SK-N-SH (cell line): ENCODE results near the gene UBAC2.

Source experiments
- ELF1 ChIP-seq: IDR thresholded peaks from 2 replicates; pipeline ENCODE4 v1.4.0; 2012
- EP300 ChIP-seq, 2 experiments: IDR thresholded peaks; 2 replicates each; pipeline versions ENCODE4 v1.4.0 to v1.6.1; 2012; ENCODE audit warnings: borderline replicate concordance in 1 of 2, low read depth in 1 of 2, low read length in 1 of 2
- EZH2phosphoT487 ChIP-seq: fragments of 200-600 bp; sonication (generic); IDR thresholded peaks from 2 replicates; pipeline ENCODE4 v1.6.1; 2017; ENCODE audit warnings: low read depth, mixed run types, mild to moderate bottlenecking, antibody characterized with exemption, moderate library complexity, borderline replicate concordance
- MXI1 ChIP-seq: IDR thresholded peaks from 2 replicates; pipeline ENCODE4 v1.6.1; 2012; ENCODE audit warnings: mild to moderate bottlenecking, low read depth, low read length, improper control_type of control experiment
- POLR2AphosphoS5 ChIP-seq: IDR thresholded peaks from 2 replicates; pipeline ENCODE4 v1.6.1; 2012; ENCODE audit warnings: low read depth, low read length
- RAD21 ChIP-seq: IDR thresholded peaks from 2 replicates; pipeline ENCODE4 v1.6.1; 2012; ENCODE audit warnings: mild to moderate bottlenecking, low read length
- TCF12 ChIP-seq: IDR thresholded peaks from 2 replicates; pipeline ENCODE4 v1.4.0; 2012
- TF ChIP-seq, protein P1 (sequence below): fragments of 200-600 bp; sonication (generic); IDR thresholded peaks from 2 replicates; pipeline ENCODE4 v1.6.1; 2017; ENCODE audit warnings: antibody characterized with exemption, mild to moderate bottlenecking, moderate library complexity
- TF ChIP-seq, protein P2 (sequence below): IDR thresholded peaks from 2 replicates; pipeline ENCODE4 v1.6.1; 2012; ENCODE audit warnings: mild to moderate bottlenecking, low read depth, low read length, moderate library complexity
- TF ChIP-seq, protein P3 (sequence below): IDR thresholded peaks from 2 replicates; pipeline ENCODE4; 2012
- TF ChIP-seq, protein P4 (sequence below): fragments of 150-350 bp; IDR thresholded peaks from 2 replicates; pipeline ENCODE4 v1.6.1; 2017; ENCODE audit warnings: antibody characterized with exemption, low read length, low read depth, borderline replicate concordance

DNA sequence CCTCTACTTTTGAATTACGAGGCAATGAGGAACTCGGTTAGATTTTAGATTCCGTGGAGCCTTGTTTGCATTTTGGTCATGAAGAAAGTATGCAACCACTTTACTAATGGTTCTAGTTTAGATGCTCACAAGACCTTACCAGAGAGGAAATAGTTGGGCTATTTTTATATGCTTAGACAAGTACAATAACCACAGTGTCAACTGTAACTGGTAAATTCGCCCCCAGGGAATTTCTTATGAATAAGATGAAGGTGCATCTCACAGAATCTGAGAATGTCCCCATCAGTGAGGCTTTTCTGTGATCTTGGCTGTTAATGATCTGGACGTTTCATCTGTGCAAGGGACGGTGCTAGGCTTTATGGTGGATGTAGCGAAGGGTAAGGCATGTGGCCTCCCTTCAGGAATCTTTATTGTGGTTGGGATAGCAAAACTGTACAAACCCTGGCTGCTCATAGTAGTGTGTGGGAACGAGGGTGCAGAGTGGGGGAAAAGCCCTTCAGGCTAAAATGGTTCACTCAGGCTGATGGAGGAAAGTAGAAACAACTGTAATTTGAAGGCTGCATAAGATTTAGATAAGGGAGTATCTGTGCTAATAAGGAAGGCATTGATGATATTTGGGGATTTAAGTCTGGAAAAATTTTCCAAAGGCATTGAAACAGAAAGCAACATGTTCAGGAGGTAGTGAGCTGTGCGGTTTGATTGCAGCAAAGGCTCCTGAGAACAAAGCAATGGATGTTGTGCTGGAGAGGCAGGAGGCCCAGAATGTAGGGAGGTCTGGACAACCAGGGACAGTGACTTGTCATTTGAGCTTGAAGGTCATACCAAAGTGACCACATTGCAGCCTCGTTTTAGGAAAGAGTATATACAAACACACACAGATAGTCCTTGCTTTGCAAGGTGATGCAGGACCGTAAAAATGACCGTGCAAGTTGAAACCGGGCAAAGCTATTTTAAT, 28.4 kb downstream of the UBAC2 start:
- TF ChIP-seq, protein P1, sequence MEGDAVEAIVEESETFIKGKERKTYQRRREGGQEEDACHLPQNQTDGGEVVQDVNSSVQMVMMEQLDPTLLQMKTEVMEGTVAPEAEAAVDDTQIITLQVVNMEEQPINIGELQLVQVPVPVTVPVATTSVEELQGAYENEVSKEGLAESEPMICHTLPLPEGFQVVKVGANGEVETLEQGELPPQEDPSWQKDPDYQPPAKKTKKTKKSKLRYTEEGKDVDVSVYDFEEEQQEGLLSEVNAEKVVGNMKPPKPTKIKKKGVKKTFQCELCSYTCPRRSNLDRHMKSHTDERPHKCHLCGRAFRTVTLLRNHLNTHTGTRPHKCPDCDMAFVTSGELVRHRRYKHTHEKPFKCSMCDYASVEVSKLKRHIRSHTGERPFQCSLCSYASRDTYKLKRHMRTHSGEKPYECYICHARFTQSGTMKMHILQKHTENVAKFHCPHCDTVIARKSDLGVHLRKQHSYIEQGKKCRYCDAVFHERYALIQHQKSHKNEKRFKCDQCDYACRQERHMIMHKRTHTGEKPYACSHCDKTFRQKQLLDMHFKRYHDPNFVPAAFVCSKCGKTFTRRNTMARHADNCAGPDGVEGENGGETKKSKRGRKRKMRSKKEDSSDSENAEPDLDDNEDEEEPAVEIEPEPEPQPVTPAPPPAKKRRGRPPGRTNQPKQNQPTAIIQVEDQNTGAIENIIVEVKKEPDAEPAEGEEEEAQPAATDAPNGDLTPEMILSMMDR: no peak
- TF ChIP-seq EZH2phosphoT487 (no peak), EP300 (IDR thresholded peaks at IDR 0.05; ENCODE audit: borderline replicate concordance in 1 of 2, low read depth in 1 of 2, low read length in 1 of 2) (no peak), POLR2AphosphoS5 (no peak), TCF12 (0 out of 2 replicates have a peak, but pooled peaks have one; percentile 23), RAD21 (no peak), ELF1 (no peak), MXI1 (no peak)
- TF ChIP-seq, protein P2, sequence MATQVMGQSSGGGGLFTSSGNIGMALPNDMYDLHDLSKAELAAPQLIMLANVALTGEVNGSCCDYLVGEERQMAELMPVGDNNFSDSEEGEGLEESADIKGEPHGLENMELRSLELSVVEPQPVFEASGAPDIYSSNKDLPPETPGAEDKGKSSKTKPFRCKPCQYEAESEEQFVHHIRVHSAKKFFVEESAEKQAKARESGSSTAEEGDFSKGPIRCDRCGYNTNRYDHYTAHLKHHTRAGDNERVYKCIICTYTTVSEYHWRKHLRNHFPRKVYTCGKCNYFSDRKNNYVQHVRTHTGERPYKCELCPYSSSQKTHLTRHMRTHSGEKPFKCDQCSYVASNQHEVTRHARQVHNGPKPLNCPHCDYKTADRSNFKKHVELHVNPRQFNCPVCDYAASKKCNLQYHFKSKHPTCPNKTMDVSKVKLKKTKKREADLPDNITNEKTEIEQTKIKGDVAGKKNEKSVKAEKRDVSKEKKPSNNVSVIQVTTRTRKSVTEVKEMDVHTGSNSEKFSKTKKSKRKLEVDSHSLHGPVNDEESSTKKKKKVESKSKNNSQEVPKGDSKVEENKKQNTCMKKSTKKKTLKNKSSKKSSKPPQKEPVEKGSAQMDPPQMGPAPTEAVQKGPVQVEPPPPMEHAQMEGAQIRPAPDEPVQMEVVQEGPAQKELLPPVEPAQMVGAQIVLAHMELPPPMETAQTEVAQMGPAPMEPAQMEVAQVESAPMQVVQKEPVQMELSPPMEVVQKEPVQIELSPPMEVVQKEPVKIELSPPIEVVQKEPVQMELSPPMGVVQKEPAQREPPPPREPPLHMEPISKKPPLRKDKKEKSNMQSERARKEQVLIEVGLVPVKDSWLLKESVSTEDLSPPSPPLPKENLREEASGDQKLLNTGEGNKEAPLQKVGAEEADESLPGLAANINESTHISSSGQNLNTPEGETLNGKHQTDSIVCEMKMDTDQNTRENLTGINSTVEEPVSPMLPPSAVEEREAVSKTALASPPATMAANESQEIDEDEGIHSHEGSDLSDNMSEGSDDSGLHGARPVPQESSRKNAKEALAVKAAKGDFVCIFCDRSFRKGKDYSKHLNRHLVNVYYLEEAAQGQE: no peak
- TF ChIP-seq, protein P3, sequence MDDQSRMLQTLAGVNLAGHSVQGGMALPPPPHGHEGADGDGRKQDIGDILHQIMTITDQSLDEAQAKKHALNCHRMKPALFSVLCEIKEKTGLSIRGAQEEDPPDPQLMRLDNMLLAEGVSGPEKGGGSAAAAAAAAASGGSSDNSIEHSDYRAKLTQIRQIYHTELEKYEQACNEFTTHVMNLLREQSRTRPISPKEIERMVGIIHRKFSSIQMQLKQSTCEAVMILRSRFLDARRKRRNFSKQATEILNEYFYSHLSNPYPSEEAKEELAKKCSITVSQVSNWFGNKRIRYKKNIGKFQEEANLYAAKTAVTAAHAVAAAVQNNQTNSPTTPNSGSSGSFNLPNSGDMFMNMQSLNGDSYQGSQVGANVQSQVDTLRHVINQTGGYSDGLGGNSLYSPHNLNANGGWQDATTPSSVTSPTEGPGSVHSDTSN: no peak
- TF ChIP-seq, protein P4, sequence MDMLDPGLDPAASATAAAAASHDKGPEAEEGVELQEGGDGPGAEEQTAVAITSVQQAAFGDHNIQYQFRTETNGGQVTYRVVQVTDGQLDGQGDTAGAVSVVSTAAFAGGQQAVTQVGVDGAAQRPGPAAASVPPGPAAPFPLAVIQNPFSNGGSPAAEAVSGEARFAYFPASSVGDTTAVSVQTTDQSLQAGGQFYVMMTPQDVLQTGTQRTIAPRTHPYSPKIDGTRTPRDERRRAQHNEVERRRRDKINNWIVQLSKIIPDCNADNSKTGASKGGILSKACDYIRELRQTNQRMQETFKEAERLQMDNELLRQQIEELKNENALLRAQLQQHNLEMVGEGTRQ: no peak
